ENCODE results near the gene STK40.

- TF ChIP-seq CTCF (IDR thresholded peaks at IDR 0.05 in 4 of 5, conservative IDR thresholded peaks at IDR 0.05 in 1 of 5) (no peak), POLR2A (IDR thresholded peaks at IDR 0.05) (no peak)
Observed at GRCh38 chr1:36351227-36351977, 34.3 kb downstream of the STK40 start.
